GM12873 (cell line): ENCODE results near the gene FXYD5.

ENCODE experiments used
- CTCF ChIP-seq: IDR thresholded peaks from 2 replicates; pipeline ENCODE4 v1.5.1; 2012; ENCODE audit warnings: low read depth, mild to moderate bottlenecking, moderate library complexity, low read length, control low read depth; ENCODE audit not compliant: insufficient read depth; ENCODE audit errors: missing control alignments

Gene FXYD5

GRCh38 chr19:35109395-35110112 is 45.0 kb upstream of the FXYD5 start:
- no peak for TF ChIP-seq CTCF

- TF ChIP-seq CTCF, result no peak
Observed at GRCh38 chr19:35110974-35111373, 43.6 kb upstream of the FXYD5 start.

GRCh38 chr19:35112995-35113688 is 41.4 kb upstream of the FXYD5 start:
- TF ChIP-seq CTCF, result no peak

GRCh38 chr19:35114353-35115176 is 40.0 kb upstream of the FXYD5 start:
- peak; percentile 99 for TF ChIP-seq CTCF

GRCh38 chr19:35115177-35115951 is 39.2 kb upstream of the FXYD5 start, which contains the start of gene FXYD3:
Gene FXYD3 (plus strand): TSS chr19:35115823. CDS start chr19:35119377, 3,554 bp downstream.
- no peak for TF ChIP-seq CTCF

GRCh38 chr19:35116072-35116801 is 38.3 kb upstream of the FXYD5 start:
- no peak for TF ChIP-seq CTCF
